Lower leg skin (tissue), 4 donors: Measurements from ENCODE around the gene MICU1. TPM values are rescaled to one million over a fixed set of nuclear protein-coding genes. Genes with fewer than 3 reads are reported as not detected.
"Not testable (repeated sequence)": the region's sequence is repeated elsewhere in the genome, so short reads cannot be mapped to it uniquely, and the experiment has no call there.

Experiments used
- DNase-seq, 2 donors: peaks; one replicate each; pipeline ENCODE4 v3.0.0-alpha.2; 2019; ENCODE audit warnings: low spot score in 2 of 2
- H3K4me3 ChIP-seq: fragments of 200-600 bp; sonication (generic); 2 replicates; pipeline ENCODE4 v1.5.1; 2017; ENCODE audit warnings: mild to moderate bottlenecking, low read depth; ENCODE audit not compliant: poor library complexity, severe bottlenecking
- CTCF ChIP-seq, 3 donors: fragments of 450-650 bp; IDR thresholded peaks; one replicate each; pipeline ENCODE4 v1.5.1; 2016; ENCODE audit warnings: antibody characterized with exemption in 3 of 3, mild to moderate bottlenecking in 3 of 3, moderate library complexity in 2 of 3
- POLR2A ChIP-seq, 2 donors: fragments of 450-650 bp; IDR thresholded peaks; one replicate each; pipeline ENCODE4 v1.6.1; 2016 to 2017; ENCODE audit warnings: antibody characterized with exemption in 2 of 2, mild to moderate bottlenecking in 1 of 2, moderate library complexity in 1 of 2
- WGBS, 2 donors: methylation state at CpG; one replicate each; pipeline ENCODE4 v1.1.5; 2018; 5-methylcytosine and 5-hydroxymethylcytosine counted together
- intact Hi-C: fragments of 100-400 bp; cut with DNase I; formaldehyde crosslinking; loops from one replicate; pipeline ENCODE4 v1.15.0; 2023; ENCODE audit warnings: low total_unique reads
- total RNA-seq, 4 donors: library from RNA; depleted of rRNA; stranded (reverse); fragments of >200 nt; gene quantifications; one replicate each; pipeline ENCODE4 v1.1.0, GENCODE V29; 2016

The MICU1 gene
- total RNA-seq, 4 donors from 2014 or later = 36.8 to 54.6 (median 46.8) TPM

- intact Hi-C loops = no loop called here
- no peak for DNase-seq
- 81 to 83% methylated on average over 6 of the region's 6 CpGs for WGBS, 2 donors
- TF ChIP-seq CTCF (IDR thresholded peaks at IDR 0.05) (no peak), POLR2A (IDR thresholded peaks at IDR 0.05) (no peak)
- H3K4me3 ChIP-seq = no peak overlapping the region
Observed at GRCh38 chr10:72653383-72654096, 27.7 kb upstream of the MICU1 start.

DNA sequence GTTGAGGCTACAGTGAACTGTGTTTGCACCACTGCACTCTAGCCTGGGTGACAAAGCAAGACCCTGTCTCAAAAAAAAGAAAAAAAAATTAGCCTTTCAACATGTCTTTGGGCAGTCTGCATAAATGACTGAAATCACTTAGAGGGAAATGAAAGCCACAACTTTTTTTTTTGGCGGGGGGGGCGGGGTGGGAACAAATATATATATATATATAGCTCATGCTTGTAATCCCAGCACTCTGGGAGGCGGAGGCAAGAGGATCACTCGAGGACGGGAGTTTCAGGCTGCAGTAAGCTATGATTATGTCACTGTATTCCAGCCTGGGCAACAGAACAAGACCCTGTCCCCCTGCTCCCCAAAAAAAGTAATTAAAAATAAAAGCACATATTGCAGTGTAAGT is 23.4 kb upstream of the MICU1 start:
- intact Hi-C loops = no loop called here
- DNase-seq = no peak
- no peak for TF ChIP-seq POLR2A (IDR thresholded peaks at IDR 0.05)
- TF ChIP-seq CTCF (IDR thresholded peaks at IDR 0.05) = no peak
- WGBS, 2 donors = 69 to 71% methylated on average over 5 of the region's 5 CpGs
- H3K4me3 ChIP-seq = no peak overlapping the region

DNA sequence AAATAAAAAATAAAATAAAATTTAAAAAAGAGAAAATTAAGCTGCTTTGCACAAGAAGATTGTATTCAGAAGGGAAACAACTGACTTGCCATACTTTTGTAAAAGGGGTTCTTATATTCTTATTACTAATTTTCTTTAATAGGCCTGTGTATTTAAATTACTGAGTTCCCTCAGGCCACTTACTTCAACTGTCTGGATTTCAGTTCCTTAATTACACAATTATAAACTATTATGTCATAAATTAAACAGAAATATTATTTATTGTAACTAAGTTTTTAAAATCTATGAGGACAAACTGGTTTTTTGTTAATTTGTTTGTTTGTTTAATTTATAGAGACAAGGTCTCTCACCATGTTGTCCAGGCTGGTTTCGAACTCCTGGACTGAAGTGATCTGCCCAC is 22.4 kb upstream of the MICU1 start:
- intact Hi-C loops = no loop called here
- H3K4me3 ChIP-seq = no peak overlapping the region
- no peak for DNase-seq
- 93 to 97% methylated on average over 1 of the region's 1 CpG for WGBS, 2 donors
- TF ChIP-seq CTCF (IDR thresholded peaks at IDR 0.05) (no peak), POLR2A (IDR thresholded peaks at IDR 0.05) (no peak)

- 90 to 96% methylated on average over 3 of the region's 3 CpGs for WGBS, 2 donors
- intact Hi-C loops = not testable (repeated sequence)
Observed at GRCh38 chr10:72646971-72647370, 21.1 kb upstream of the MICU1 start.

GRCh38 chr10:72645263-72645858 is 19.5 kb upstream of the MICU1 start:
- DNase-seq = no peak
- intact Hi-C loops = no loop called here
- H3K4me3 ChIP-seq = no peak overlapping the region
- TF ChIP-seq CTCF (IDR thresholded peaks at IDR 0.05) (no peak), POLR2A (IDR thresholded peaks at IDR 0.05) (no peak)
- WGBS, 2 donors = 86 to 87% methylated on average over 2 of the region's 2 CpGs

More at GRCh38 chr10:72646971-72647370, 21.1 kb upstream of the MICU1 start:
- H3K4me3 ChIP-seq, DNase-seq: not testable (repeated sequence)

DNA sequence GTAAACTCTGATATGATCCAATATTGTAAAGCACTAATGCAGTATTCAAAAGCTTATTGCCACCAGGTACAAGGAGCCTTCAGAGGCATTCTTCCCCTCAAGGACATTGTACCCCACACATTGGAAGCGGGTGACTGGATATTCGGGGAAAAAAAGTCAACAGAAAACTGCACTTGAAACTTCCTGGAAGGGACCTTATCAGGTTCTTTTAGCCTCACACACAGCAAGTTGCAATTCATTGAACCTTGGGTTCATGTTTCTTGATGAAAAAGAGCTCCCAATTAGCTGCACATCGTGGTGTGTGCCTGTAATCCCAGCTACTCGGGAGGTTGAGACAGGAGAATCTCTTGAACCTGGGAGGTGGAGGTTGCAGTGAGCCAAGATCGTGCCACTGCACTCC is 16.4 kb upstream of the MICU1 start:
- intact Hi-C loops = no loop called here
- DNase-seq = no peak
- TF ChIP-seq CTCF (IDR thresholded peaks at IDR 0.05) (no peak), POLR2A (IDR thresholded peaks at IDR 0.05) (no peak)
- WGBS, 2 donors = 85 to 88% methylated on average over 5 of the region's 5 CpGs
- H3K4me3 ChIP-seq = no peak overlapping the region
